PC-3 (cell line): ENCODE results near the gene MORF4L2. TPM values are rescaled to one million over a fixed set of nuclear protein-coding genes. Genes with fewer than 3 reads are reported as not detected.

Experiments used
- ATAC-seq: fragments of 200-7000 bp; cut with Tn5 transposase; 2 replicates; pipeline ENCODE4 v1.9.1; 2020; ENCODE audit warnings: mild to moderate bottlenecking, moderate library complexity
- BruUV-seq: library from RNA; stranded (reverse); fragments of 400-500 nt; replicated peaks from 2 replicates; lab custom pipeline; 2021; lab: Mats Ljungman, UMichigan
- CTCF ChIA-PET: fragments of 300-600 bp; sonication (Branson Sonifier 250); formaldehyde crosslinking; loops from one replicate; lab custom pipeline; 2022; ENCODE audit warnings: antibody characterized with exemption; lab: Charles Lee
- POLR2A ChIA-PET: fragments of 300-600 bp; sonication (Branson Sonifier 250); formaldehyde crosslinking; loops from one replicate; lab custom pipeline; 2022; ENCODE audit warnings: antibody characterized with exemption; ENCODE audit not compliant: unreplicated experiment; lab: Charles Lee
- DNase-seq: peaks from one replicate; pipeline ENCODE4 v3.0.0-alpha.2; 2015
- H2AFZ ChIP-seq: fragments of 300-600 bp; sonication (generic); 2 replicates; pipeline ENCODE4 v1.6.0; 2016; ENCODE audit warnings: antibody characterized with exemption, low read length
- H3F3A ChIP-seq: fragments of 300-600 bp; sonication (generic); one replicate; pipeline ENCODE4 v1.6.0; 2017; ENCODE audit warnings: antibody characterized with exemption, low read length, control low read depth, mild to moderate bottlenecking; ENCODE audit not compliant: unreplicated experiment
- H3K27ac ChIP-seq: fragments of 300-600 bp; sonication (generic); 2 replicates; pipeline ENCODE4 v1.5.1; 2016; ENCODE audit warnings: mild to moderate bottlenecking, low read length
- H3K27me3 ChIP-seq: fragments of 300-600 bp; sonication (generic); 2 replicates; pipeline ENCODE4 v1.6.1; 2016; ENCODE audit warnings: low read length, mixed read lengths
- H3K36me3 ChIP-seq: fragments of 300-600 bp; sonication (generic); 2 replicates; pipeline ENCODE4 v1.6.1; 2016; ENCODE audit warnings: low read depth, mixed run types, low read length, mixed read lengths
- H3K4me1 ChIP-seq: fragments of 300-600 bp; sonication (generic); 2 replicates; pipeline ENCODE4 v1.5.1; 2016; ENCODE audit warnings: low read length; ENCODE audit not compliant: insufficient read depth
- H3K4me2 ChIP-seq: fragments of 300-600 bp; sonication (generic); 2 replicates; pipeline ENCODE4 v1.6.0; 2016; ENCODE audit warnings: low read length
- H3K4me3 ChIP-seq: fragments of 300-600 bp; sonication (generic); 2 replicates; pipeline ENCODE4 v1.5.1; 2016; ENCODE audit warnings: mild to moderate bottlenecking, low read length, mixed read lengths
- H3K79me2 ChIP-seq: fragments of 300-600 bp; sonication (generic); 2 replicates; pipeline ENCODE4 v1.6.1; 2017; ENCODE audit warnings: low read length, mixed read lengths
- H3K9ac ChIP-seq: fragments of 300-600 bp; sonication (generic); 2 replicates; pipeline ENCODE4 v1.6.0; 2016; ENCODE audit warnings: mild to moderate bottlenecking, low read length
- H3K9me2 ChIP-seq: fragments of 300-600 bp; sonication (generic); replicated peaks from 2 replicates; pipeline ENCODE4 v1.6.1; 2016; ENCODE audit warnings: mixed run types, low read length, mixed read lengths
- H3K9me3 ChIP-seq: fragments of 300-600 bp; sonication (generic); 2 replicates; pipeline ENCODE4 v1.6.1; 2016; ENCODE audit warnings: low read length, mixed read lengths
- H4K20me1 ChIP-seq: fragments of 300-600 bp; sonication (generic); 2 replicates; pipeline ENCODE4 v1.6.1; 2016; ENCODE audit warnings: low read length, mixed read lengths
- EZH2 ChIP-seq: fragments of 300-600 bp; sonication (generic); IDR thresholded peaks from one replicate; pipeline ENCODE4 v1.6.1; 2017; ENCODE audit warnings: antibody characterized with exemption, mild to moderate bottlenecking, low read length; ENCODE audit not compliant: unreplicated experiment
- EZH2phosphoT487 ChIP-seq: fragments of 300-600 bp; sonication (generic); IDR thresholded peaks from 2 replicates; pipeline ENCODE4 v1.6.1; 2018; ENCODE audit warnings: mild to moderate bottlenecking, antibody characterized with exemption, low read length, borderline replicate concordance
- intact Hi-C: fragments of 100-400 bp; cut with micrococcal nuclease; formaldehyde crosslinking; loops from 2 replicates; pipeline ENCODE4 v1.9.0; 2023
- total RNA-seq: library from RNA; depleted of rRNA; stranded (reverse); fragments of >200 nt; gene quantifications from 2 replicates; pipeline ENCODE4 v1.2.3, GENCODE V29; 2014
- TF ChIP-seq, protein P1 (sequence below): fragments of 300-600 bp; sonication (generic); conservative IDR thresholded peaks from 2 replicates; pipeline ENCODE4 v1.5.1; 2017; ENCODE audit warnings: antibody characterized with exemption, low read depth, mild to moderate bottlenecking, low read length

Gene MORF4L2
- total RNA-seq, 1 experiment from 2014 or later, result 349 TPM

DNA sequence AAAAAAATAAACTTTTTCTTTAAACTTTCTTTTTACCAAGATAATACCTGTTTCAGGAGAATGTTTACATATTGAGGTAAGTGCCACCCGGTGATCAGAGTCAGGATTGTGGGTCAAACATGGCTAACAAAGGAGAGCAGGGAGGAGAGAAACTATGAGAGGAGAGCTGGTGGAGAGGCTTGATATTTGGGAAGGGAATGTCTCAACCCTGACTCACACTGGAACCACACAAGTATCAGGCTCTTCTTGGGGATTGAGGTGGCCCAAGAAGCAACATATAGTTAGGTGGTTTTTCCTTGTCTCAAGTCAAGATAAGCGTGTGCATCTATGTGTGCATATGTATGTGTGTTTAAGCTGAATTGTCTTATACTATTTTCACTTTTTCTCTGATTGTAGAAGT, 51.1 kb downstream of the MORF4L2 start:
- CTCF ChIA-PET, result no interaction called here
- no peak for ATAC-seq
- POLR2A ChIA-PET, result no interaction called here
- Histone ChIP-seq H3K9ac (no peak overlapping the region), H3K79me2 (0 out of 2 replicates have a peak, but pooled peaks cover 7% of the 10 kb centered on the region), H3K27ac (peak overlapping the region; percentile 14), H4K20me1 (no peaks in the 10 kb centered on the region), H3K4me1 (peaks cover 49% of the 10 kb centered on the region), H3K36me3 (no peaks in the 10 kb centered on the region), H3K9me2 (no peaks in the 10 kb centered on the region), H3K4me2 (0 out of 2 replicates have a peak overlapping the region, but pooled peaks have one; percentile 13), H3K27me3 (no peaks in the 10 kb centered on the region), H3K4me3 (no peak overlapping the region), H3F3A (no peaks in the 10 kb centered on the region), H3K9me3 (no peaks in the 10 kb centered on the region), H2AFZ (peak overlapping the region; percentile 7; the same call in 1 of the 2 replicates)
- BruUV-seq, result no TSS peak
- TF ChIP-seq, protein P1, sequence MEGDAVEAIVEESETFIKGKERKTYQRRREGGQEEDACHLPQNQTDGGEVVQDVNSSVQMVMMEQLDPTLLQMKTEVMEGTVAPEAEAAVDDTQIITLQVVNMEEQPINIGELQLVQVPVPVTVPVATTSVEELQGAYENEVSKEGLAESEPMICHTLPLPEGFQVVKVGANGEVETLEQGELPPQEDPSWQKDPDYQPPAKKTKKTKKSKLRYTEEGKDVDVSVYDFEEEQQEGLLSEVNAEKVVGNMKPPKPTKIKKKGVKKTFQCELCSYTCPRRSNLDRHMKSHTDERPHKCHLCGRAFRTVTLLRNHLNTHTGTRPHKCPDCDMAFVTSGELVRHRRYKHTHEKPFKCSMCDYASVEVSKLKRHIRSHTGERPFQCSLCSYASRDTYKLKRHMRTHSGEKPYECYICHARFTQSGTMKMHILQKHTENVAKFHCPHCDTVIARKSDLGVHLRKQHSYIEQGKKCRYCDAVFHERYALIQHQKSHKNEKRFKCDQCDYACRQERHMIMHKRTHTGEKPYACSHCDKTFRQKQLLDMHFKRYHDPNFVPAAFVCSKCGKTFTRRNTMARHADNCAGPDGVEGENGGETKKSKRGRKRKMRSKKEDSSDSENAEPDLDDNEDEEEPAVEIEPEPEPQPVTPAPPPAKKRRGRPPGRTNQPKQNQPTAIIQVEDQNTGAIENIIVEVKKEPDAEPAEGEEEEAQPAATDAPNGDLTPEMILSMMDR, result no peak
- TF ChIP-seq EZH2 (no peak), EZH2phosphoT487 (no peak)
- intact Hi-C loops, result loop anchor here (5.0 kb wide), 1 partner anchor 37 kb away; no protein-coding TSS in a partner anchor
- DNase-seq, result peak; percentile 55

DNA sequence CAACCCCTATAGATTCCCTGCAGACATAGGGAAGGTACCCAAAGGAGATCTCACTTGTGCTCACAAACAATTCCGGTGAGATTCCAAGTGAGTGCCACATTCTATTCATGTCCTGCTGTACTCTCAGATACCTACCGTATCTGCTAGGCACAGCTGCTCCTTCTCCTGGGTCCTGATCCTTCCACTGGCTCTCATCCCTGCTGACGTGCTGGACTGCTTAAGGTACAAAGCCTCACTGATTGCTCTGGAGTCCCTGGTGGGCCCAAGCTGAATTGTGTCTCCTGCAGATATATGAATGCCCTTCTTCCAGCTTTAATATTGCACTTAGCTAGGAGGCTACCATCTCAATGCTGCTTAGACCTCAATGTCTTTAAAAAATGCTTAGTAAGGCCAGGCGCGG, 55.4 kb downstream of the MORF4L2 start:
- Histone ChIP-seq H3K4me2 (peak overlapping the region; percentile 98), H3K4me1 (peaks cover 31% of the 10 kb centered on the region), H3K9me3 (no peaks in the 10 kb centered on the region), H3K9ac (no peak overlapping the region), H3K4me3 (peak overlapping the region; percentile 96; the same call in 1 of the 2 replicates), H3K27me3 (no peaks in the 10 kb centered on the region), H3K79me2 (peaks cover 45% of the 10 kb centered on the region), H4K20me1 (no peaks in the 10 kb centered on the region), H3K9me2 (no peaks in the 10 kb centered on the region), H2AFZ (no peak overlapping the region), H3F3A (no peaks in the 10 kb centered on the region), H3K36me3 (no peaks in the 10 kb centered on the region), H3K27ac (no peak overlapping the region)
- ChIA-PET POLR2A (no interaction called here), CTCF (no interaction called here)
- no peak for TF ChIP-seq EZH2
- no peak for TF ChIP-seq EZH2phosphoT487
- TF ChIP-seq, protein P1, result no peak
- no TSS peak for BruUV-seq
- ATAC-seq (no peak), DNase-seq (no peak)
- intact Hi-C loops, result no loop called here

GRCh38 chrX:103630171-103630511, 56.4 kb downstream of the MORF4L2 start:
- Histone ChIP-seq H3K4me3 (peak overlapping the region; percentile 96), H3K9ac (peak overlapping the region; percentile 95), H3K9me2 (no peaks in the 10 kb centered on the region), H3K4me2 (peak overlapping the region; percentile 98), H3F3A (no peaks in the 10 kb centered on the region), H4K20me1 (no peaks in the 10 kb centered on the region), H2AFZ (peak overlapping the region; percentile 97), H3K27ac (peak overlapping the region; percentile 88), H3K4me1 (peaks cover 23% of the 10 kb centered on the region), H3K9me3 (no peaks in the 10 kb centered on the region), H3K79me2 (peaks cover 50% of the 10 kb centered on the region), H3K27me3 (no peaks in the 10 kb centered on the region), H3K36me3 (no peaks in the 10 kb centered on the region)
- ATAC-seq, result no peak
- ChIA-PET CTCF (interaction anchor here (0.6 to 1.1 kb wide), 9 partner anchors 8 to 97 kb away, joined by 3 to 8 read pairs (median 4); no protein-coding TSS in a partner anchor), POLR2A (interaction anchor here (1.0 kb wide), 2 partner anchors 56 to 57 kb away, joined by 3 to 14 read pairs; partner anchors contain the start of gene MORF4L2)
- intact Hi-C loops, result loop anchor here (1.0 kb wide), 1 partner anchor 97 kb away; no protein-coding TSS in a partner anchor
- BruUV-seq, result no TSS peak
- no peak for DNase-seq
- TF ChIP-seq EZH2 (no peak), EZH2phosphoT487 (no peak)
- TF ChIP-seq, protein P1, result no peak
